GM12878 (cell line): ENCODE data around the gene GLTP. TPM values are rescaled to one million over a fixed set of nuclear protein-coding genes. Genes with fewer than 3 reads are reported as not detected.

Experiments
- ATAC-seq: fragments of 200-7000 bp; cut with Tn5 transposase; 3 replicates; pipeline ENCODE4 v1.9.1; 2020; ENCODE audit warnings: mild to moderate bottlenecking, moderate library complexity
- BruUV-seq: library from RNA; stranded (reverse); fragments of 400-500 nt; replicated peaks from 2 replicates; lab custom pipeline; 2021; lab: Mats Ljungman, UMichigan
- CTCF ChIA-PET: fragments of 300-600 bp; sonication (Branson Sonifier 250); formaldehyde crosslinking; extraction: SDS; loops from one replicate; lab custom pipeline; 2021; ENCODE audit warnings: inconsistent platforms; lab: Yijun Ruan, JAX
- POLR2A ChIA-PET: fragments of 350-600 bp; formaldehyde crosslinking; extraction: SDS; loops from one replicate; lab custom pipeline; 2021; ENCODE audit warnings: inconsistent platforms; lab: Charles Lee
- RAD21 ChIA-PET: fragments of 300-600 bp; sonication (Branson Sonifier 250); formaldehyde crosslinking; loops from one replicate; lab custom pipeline; 2023; ENCODE audit warnings: antibody characterized with exemption; ENCODE audit not compliant: unreplicated experiment; lab: Charles Lee
- SMC1A ChIA-PET: fragments of 300-600 bp; sonication (Branson Sonifier 250); formaldehyde crosslinking; loops from one replicate; lab custom pipeline; 2023; ENCODE audit not compliant: unreplicated experiment, uncharacterized antibody; lab: Charles Lee
- DNase-seq: peaks from one replicate; pipeline ENCODE4 v3.0.0-alpha.2; 2011; ENCODE audit warnings: low read depth, low spot score
- FAIRE-seq: peaks from 3 replicates; lab custom pipeline; 2011; peaks lifted over from hg19 to GRCh38; lab: Jason Lieb, UNC
- H2AFZ ChIP-seq: 2 replicates; pipeline ENCODE4 v1.6.0; 2011; ENCODE audit warnings: low read depth, low read length, control low read depth; ENCODE audit not compliant: control insufficient read depth
- H3K27ac ChIP-seq: 2 replicates; pipeline ENCODE4 v1.5.1; 2011; ENCODE audit warnings: control low read depth; ENCODE audit not compliant: control insufficient read depth, insufficient read depth
- H3K27me3 ChIP-seq, 2 experiments: replicated peaks in 1 of 2; 2 replicates each; pipeline versions ENCODE4 v1.6.0 to v1.6.1; 2011; ENCODE audit warnings: low read length in 1 of 2; ENCODE audit not compliant: control insufficient read depth in 2 of 2, insufficient read depth in 2 of 2
- H3K36me3 ChIP-seq, 2 experiments: 2 replicates each; pipeline ENCODE4 v1.5.1; 2011; ENCODE audit warnings: low read length in 1 of 2; ENCODE audit not compliant: control insufficient read depth in 2 of 2, insufficient read depth in 2 of 2
- H3K4me1 ChIP-seq: 2 replicates; pipeline ENCODE4 v1.6.1; 2011; ENCODE audit warnings: mild to moderate bottlenecking, low read length, moderate library complexity, mixed read lengths; ENCODE audit not compliant: control insufficient read depth, insufficient read depth
- H3K4me2 ChIP-seq: 2 replicates; pipeline ENCODE4 v1.6.0; 2011; ENCODE audit warnings: control low read depth; ENCODE audit not compliant: control insufficient read depth, insufficient read depth
- H3K4me3 ChIP-seq: fragments of 200-600 bp; sonication (generic); 2 replicates; pipeline ENCODE4 v1.5.1; 2016
- H3K79me2 ChIP-seq: 2 replicates; pipeline ENCODE4 v1.6.0; 2011; ENCODE audit warnings: low read length; ENCODE audit not compliant: control insufficient read depth, insufficient read depth
- H3K9ac ChIP-seq: 2 replicates; pipeline ENCODE4 v1.8.0; 2011; ENCODE audit warnings: low read length, control low read depth, mixed read lengths; ENCODE audit not compliant: control insufficient read depth, insufficient read depth
- H3K9me3 ChIP-seq: replicated peaks from 3 replicates; pipeline ENCODE4 v1.5.1; 2011; ENCODE audit warnings: mild to moderate bottlenecking, low read length; ENCODE audit not compliant: control insufficient read depth, insufficient read depth
- H4K20me1 ChIP-seq: 2 replicates; pipeline ENCODE4 v1.6.0; 2011; ENCODE audit not compliant: control insufficient read depth, insufficient read depth
- BCL3 ChIP-seq: IDR thresholded peaks from 2 replicates; pipeline ENCODE4 v1.6.1; 2011; ENCODE audit warnings: borderline replicate concordance, low read depth, mild to moderate bottlenecking, moderate library complexity, low read length; ENCODE audit not compliant: insufficient read depth, poor library complexity, severe bottlenecking
- RFX5 ChIP-seq: IDR thresholded peaks from 2 replicates; pipeline ENCODE4 v1.6.1; 2011; ENCODE audit warnings: low read depth, low read length, improper control_type of control experiment
- RUNX3 ChIP-seq: IDR thresholded peaks from 2 replicates; pipeline ENCODE4 v1.6.1; 2012; ENCODE audit warnings: low read length, inconsistent platforms
- TCF3 ChIP-seq: IDR thresholded peaks from 2 replicates; pipeline ENCODE4 v1.6.1; 2012; ENCODE audit warnings: low read depth, mild to moderate bottlenecking, low read length, borderline replicate concordance; ENCODE audit not compliant: insufficient read depth
- WGBS: methylation state at CpG from one replicate; pipeline ENCODE4 v1.1.6; 2016; ENCODE audit warnings: low lambda C conversion rate; ENCODE audit not compliant: insufficient replicate concordance, insufficient coverage; ENCODE audit errors: missing lambda C conversion rate; 5-methylcytosine and 5-hydroxymethylcytosine counted together
- in situ Hi-C: fragments of 300-500 bp; cut with MboI; formaldehyde crosslinking; loops from 9 replicates; pipeline ENCODE4 v1.14.3; 2018; ENCODE audit warnings: mixed read lengths
- intact Hi-C: fragments of 100-400 bp; cut with micrococcal nuclease; formaldehyde crosslinking; loops from one replicate; pipeline ENCODE4 v1.14.2; 2022; ENCODE audit not compliant: unreplicated experiment
- polyA plus RNA-seq, 11 experiments: library from polyadenylated mRNA; depleted of rRNA in 4 of 11; unstranded in 6 of 11; stranded (reverse) in 5 of 11; fragments of >200 nt; fragmentation: Nextera tagmentation in 4 of 11; fragmentation: Illumina TruSeq in 1 of 11; extraction: Ambion mirVana in 4 of 11; extraction: Trizol in 1 of 11; gene quantifications; 1 replicate in 1 of 11; 2 replicates in 10 of 11; pipeline versions ENCODE4 v1.2.1 to v1.2.3, GENCODE V29; 2011 to 2016; ENCODE audit warnings: inconsistent platforms in 2 of 11, missing spikeins in 2 of 11, low read depth in 1 of 11
- total RNA-seq, 4 experiments: library from RNA; depleted of rRNA in 3 of 4; stranded (reverse); fragments of >200 nt in 3 of 4; fragmentation: Illumina TruSeq in 1 of 4; extraction: Trizol in 1 of 4; gene quantifications; 2 replicates each; pipeline versions ENCODE4 v1.2.1 to v1.2.3, GENCODE V29; 2013 to 2021

GLTP gene
- total and polyA plus RNA-seq, 10 of the 15 experiments (the other 5 are each of a cell fraction or from before 2014, with no cell fraction given), result 16.8 to 44.0 (median 25.3) TPM

GRCh38 chr12:109878749-109879148, 1.6 kb downstream of the GLTP start:
- in situ Hi-C loops (loop anchor here (5.0 kb wide), 1 partner anchor 76 kb away; no protein-coding TSS in a partner anchor), intact Hi-C loops (no loop called here)
- RAD21 ChIA-PET, result interaction anchor here (1.0 to 1.7 kb wide), 4 partner anchors 10 to 33 kb away, joined by 3 to 9 read pairs (median 3); no protein-coding TSS in a partner anchor
- Histone ChIP-seq H2AFZ (no peak overlapping the region), H3K9ac (peak overlapping the region; percentile 59), H3K4me2 (peak overlapping the region; percentile 92), H3K27ac (no peak overlapping the region), H3K4me1 (peaks cover 29% of the 10 kb centered on the region), H4K20me1 (0 out of 2 replicates have a peak, but pooled peaks cover 2% of the 10 kb centered on the region), H3K9me3 (no peaks in the 10 kb centered on the region), H3K4me3 (peak overlapping the region; percentile 97), H3K27me3 (no peaks in the 10 kb centered on the region), H3K79me2 (peaks cover 10% of the 10 kb centered on the region), H3K36me3 (no peaks in the 10 kb centered on the region)
- CTCF ChIA-PET, result interaction anchor here (1.0 to 4.4 kb wide), 9 partner anchors 10 to 446 kb away, joined by 3 to 55 read pairs (median 5); no protein-coding TSS in a partner anchor
- SMC1A ChIA-PET, result interaction anchor here (0.6 to 6.0 kb wide), 6 partner anchors 10 to 306 kb away, joined by 3 to 47 read pairs (median 4); no protein-coding TSS in a partner anchor
- WGBS, result 50% methylated on average over 7 of the region's 7 CpGs
- peak; percentile 4; the same call in 2 of the 3 replicates for ATAC-seq
- TF ChIP-seq RFX5, result no peak
- no peak for TF ChIP-seq BCL3
- TF ChIP-seq TCF3, result no peak
- 0 out of 2 replicates have a peak, but pooled peaks have one; percentile 4 for TF ChIP-seq RUNX3
- no peak for FAIRE-seq
- no TSS peak for BruUV-seq
- POLR2A ChIA-PET, result no interaction called here
- no peak for DNase-seq
